NCI-H2029 treated with DMSO at 0.1 percent for 48 hours (cell line): ENCODE measurements around the gene ATF7.
A peak's percentile ranks its signal among the peaks of the same experiment; 100 is the strongest.
"Not testable (repeated sequence)": the region's sequence is repeated elsewhere in the genome, so short reads cannot be mapped to it uniquely, and the experiment has no call there.

Source experiments
- DNase-seq: peaks from one replicate; lab custom pipeline; 2025; lab: John Stamatoyannopoulos, UW

Gene ATF7

GRCh38 chr12:53626702-53627169, 554 bp upstream of the ATF7 start:
- peak; percentile 88 for DNase-seq

GRCh38 chr12:53625373-53625945, 723 bp downstream of the ATF7 start:
- DNase-seq = no peak

GRCh38 chr12:53624956-53625355, 1.2 kb downstream of the ATF7 start:
- DNase-seq = no peak

GRCh38 chr12:53624458-53624857, 1.7 kb downstream of the ATF7 start:
- no peak for DNase-seq

GRCh38 chr12:53623548-53624385, 2.4 kb downstream of the ATF7 start:
- DNase-seq = no peak

- no peak for DNase-seq
Measured at GRCh38 chr12:53622724-53623123, 3.5 kb downstream of the ATF7 start.

- no peak for DNase-seq
Measured at GRCh38 chr12:53618275-53618674, 7.9 kb downstream of the ATF7 start.

- DNase-seq = no peak
Measured at GRCh38 chr12:53617700-53618099, 8.5 kb downstream of the ATF7 start.

GRCh38 chr12:53616950-53617349, 9.2 kb downstream of the ATF7 start:
- DNase-seq = no peak

- no peak for DNase-seq
Measured at GRCh38 chr12:53613821-53614220, 12.4 kb downstream of the ATF7 start.

- DNase-seq = no peak
Measured at GRCh38 chr12:53612978-53613377, 13.2 kb downstream of the ATF7 start.

GRCh38 chr12:53611304-53611703, 14.9 kb downstream of the ATF7 start:
- no peak for DNase-seq

GRCh38 chr12:53606688-53607087, 19.5 kb downstream of the ATF7 start:
- not testable (repeated sequence) for DNase-seq

GRCh38 chr12:53604581-53604980, 21.6 kb downstream of the ATF7 start:
- no peak for DNase-seq

GRCh38 chr12:53603804-53604203, 22.4 kb downstream of the ATF7 start:
- peak; percentile 21 for DNase-seq

GRCh38 chr12:53603196-53603595, 23.0 kb downstream of the ATF7 start:
- no peak for DNase-seq

- no peak for DNase-seq
Measured at GRCh38 chr12:53602176-53602864, 23.9 kb downstream of the ATF7 start.

- peak; percentile 54 for DNase-seq
Measured at GRCh38 chr12:53601296-53601847, 24.8 kb downstream of the ATF7 start.

GRCh38 chr12:53600490-53601295, 25.5 kb downstream of the ATF7 start:
- DNase-seq = no peak

- no peak for DNase-seq
Measured at GRCh38 chr12:53599579-53599978, 26.6 kb downstream of the ATF7 start.

GRCh38 chr12:53598971-53599370, 27.2 kb downstream of the ATF7 start:
- DNase-seq = not testable (repeated sequence)

GRCh38 chr12:53596920-53597363, 29.2 kb downstream of the ATF7 start:
- DNase-seq = peak; percentile 76
